GM23248 (cell line): ENCODE measurements around the gene AHSG. TPM values are rescaled to one million over a fixed set of nuclear protein-coding genes. Genes with fewer than 3 reads are reported as not detected.

ENCODE experiments used
- DNase-seq: peaks from one replicate; pipeline ENCODE4 v3.0.0-alpha.2; 2015
- H2AFZ ChIP-seq: fragments of 200-600 bp; sonication (generic); 2 replicates; pipeline ENCODE4 v1.6.1; 2016; ENCODE audit warnings: antibody characterized with exemption
- H3F3A ChIP-seq: fragments of 200-600 bp; sonication (generic); 2 replicates; pipeline ENCODE4 v1.6.1; 2016; ENCODE audit warnings: mild to moderate bottlenecking, antibody characterized with exemption, mixed run types; ENCODE audit not compliant: insufficient read depth
- H3K27ac ChIP-seq: fragments of 200-600 bp; sonication (generic); 2 replicates; pipeline ENCODE4 v1.5.1; 2016; ENCODE audit warnings: mild to moderate bottlenecking
- H3K27me3 ChIP-seq: fragments of 200-600 bp; sonication (generic); replicated peaks from 2 replicates; pipeline ENCODE4 v1.6.1; 2016; ENCODE audit warnings: mild to moderate bottlenecking; ENCODE audit not compliant: insufficient read depth
- H3K36me3 ChIP-seq: fragments of 200-600 bp; sonication (generic); 2 replicates; pipeline ENCODE4 v1.6.1; 2016; ENCODE audit warnings: low read depth, mild to moderate bottlenecking
- H3K4me1 ChIP-seq: fragments of 200-600 bp; sonication (generic); 2 replicates; pipeline ENCODE4 v1.6.1; 2016; ENCODE audit warnings: mild to moderate bottlenecking; ENCODE audit not compliant: insufficient read depth
- H3K4me2 ChIP-seq: fragments of 200-600 bp; sonication (generic); one replicate; pipeline ENCODE4 v1.6.1; 2016; ENCODE audit warnings: mild to moderate bottlenecking; ENCODE audit not compliant: unreplicated experiment
- H3K4me3 ChIP-seq: fragments of 200-600 bp; sonication (generic); 2 replicates; pipeline ENCODE4 v1.5.1; 2016; ENCODE audit warnings: mild to moderate bottlenecking
- H3K79me2 ChIP-seq: fragments of 200-600 bp; sonication (generic); 2 replicates; pipeline ENCODE4 v1.6.1; 2016; ENCODE audit warnings: mild to moderate bottlenecking; ENCODE audit not compliant: insufficient read depth
- H3K9ac ChIP-seq: fragments of 200-600 bp; sonication (generic); 2 replicates; pipeline ENCODE4 v1.6.1; 2016; ENCODE audit warnings: mild to moderate bottlenecking
- H3K9me2 ChIP-seq: fragments of 200-600 bp; sonication (generic); 2 replicates; pipeline ENCODE4 v1.6.1; 2016; ENCODE audit warnings: mixed run types, mild to moderate bottlenecking, moderate library complexity; ENCODE audit not compliant: insufficient read depth
- H3K9me3 ChIP-seq: fragments of 200-600 bp; sonication (generic); one replicate; pipeline ENCODE4 v1.6.1; 2017; ENCODE audit warnings: low read depth
- H4K20me1 ChIP-seq: fragments of 200-600 bp; sonication (generic); 2 replicates; pipeline ENCODE4 v1.6.0; 2016; ENCODE audit not compliant: insufficient read depth
- EZH2 ChIP-seq: fragments of 200-600 bp; sonication (generic); IDR thresholded peaks from 2 replicates; pipeline ENCODE4 v1.6.1; 2018; ENCODE audit warnings: antibody characterized with exemption, mild to moderate bottlenecking; ENCODE audit not compliant: insufficient read depth, poor library complexity, severe bottlenecking
- EZH2phosphoT487 ChIP-seq: fragments of 200-600 bp; sonication (generic); IDR thresholded peaks from 2 replicates; pipeline ENCODE4 v1.6.1; 2018; ENCODE audit warnings: antibody characterized with exemption, moderate library complexity, mild to moderate bottlenecking, low read depth; ENCODE audit not compliant: insufficient read depth
- WGBS, 2 experiments: methylation state at CpG; one replicate each; pipeline ENCODE4 v1.1.6; 2015 to 2017; ENCODE audit warnings: low lambda C conversion rate in 2 of 2, low coverage in 1 of 2; ENCODE audit errors: missing lambda C conversion rate in 2 of 2; 5-methylcytosine and 5-hydroxymethylcytosine counted together
- in situ Hi-C: fragments of 300-500 bp; cut with MboI; formaldehyde crosslinking; loops from 2 replicates; pipeline ENCODE4 v1.15.0; 2020
- polyA plus RNA-seq: library from polyadenylated mRNA; unstranded; fragments of >200 nt; fragmentation: Nextera tagmentation; extraction: Ambion mirVana; gene quantifications from 2 replicates; pipeline ENCODE4 v1.2.1, GENCODE V29; 2016
- total RNA-seq: library from RNA; depleted of rRNA; stranded (reverse); fragments of >200 nt; shearing (Covaris generic); gene quantifications from 2 replicates; pipeline ENCODE4 v1.2.3, GENCODE V29; 2014

AHSG gene
- total and polyA plus RNA-seq, 2 experiments from 2014 or later: not detected

DNA sequence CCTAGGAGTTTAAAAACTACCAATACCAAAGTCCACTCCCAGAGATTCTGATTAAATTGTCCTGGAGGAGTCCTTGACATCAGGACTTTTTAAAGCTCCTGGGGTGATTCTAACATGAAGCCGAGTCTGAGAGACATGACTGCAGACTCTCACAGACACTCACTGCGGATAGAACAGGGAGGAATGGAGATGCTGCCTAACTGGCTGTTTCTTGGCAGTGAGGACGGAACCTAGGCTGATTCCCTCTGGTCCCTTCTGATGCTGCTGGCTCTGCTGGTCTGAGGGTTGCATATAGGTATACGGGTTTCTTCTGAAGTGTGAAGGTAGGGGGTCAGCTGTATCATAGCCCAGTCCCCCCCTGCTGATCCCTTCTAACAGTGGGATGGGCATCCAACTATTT is 51.6 kb downstream of the AHSG start:
- Histone ChIP-seq H4K20me1 (no peaks in the 10 kb centered on the region), H3K4me3 (no peak overlapping the region), H3K36me3 (no peaks in the 10 kb centered on the region), H3K79me2 (no peaks in the 10 kb centered on the region), H3K4me2 (no peak overlapping the region), H2AFZ (no peak overlapping the region), H3K9ac (no peak overlapping the region), H3K9me2 (no peaks in the 10 kb centered on the region), H3K4me1 (no peaks in the 10 kb centered on the region), H3K27me3 (peaks cover 20% of the 10 kb centered on the region), H3K27ac (no peak overlapping the region), H3F3A (no peaks in the 10 kb centered on the region), H3K9me3 (no peaks in the 10 kb centered on the region)
- TF ChIP-seq EZH2: no peak
- no peak for TF ChIP-seq EZH2phosphoT487
- in situ Hi-C loops: no loop called here
- WGBS, 2 experiments: 3 to 5% methylated on average over 4 of the region's 4 CpGs
- no peak for DNase-seq

GRCh38 chr3:186665625-186666188 is 52.8 kb downstream of the AHSG start, which contains the start of gene HRG:
HRG (plus strand) TSS chr3:186666014; CDS start chr3:186666032, 18 bp downstream.
- no peak for TF ChIP-seq EZH2phosphoT487
- TF ChIP-seq EZH2: no peak
- DNase-seq: no peak
- no peaks in the 10 kb centered on the region for H3K9me2 ChIP-seq
- in situ Hi-C loops: no loop called here
- no peak within 1 kb of the TSS for H3K4me3 ChIP-seq
- H3K27ac ChIP-seq: no peak within 1 kb of the TSS
- H3K4me2 ChIP-seq: no peak within 1 kb of the TSS
- H3K4me1 ChIP-seq: no peaks in the 10 kb centered on the region
- no peak within 1 kb of the TSS for H3K9ac ChIP-seq
- no peaks in the 10 kb centered on the region for H3K36me3 ChIP-seq
- H3K9me3 ChIP-seq: no peaks in the 10 kb centered on the region
- 39 to 40% methylated on average over 8 of the region's 8 CpGs for WGBS, 2 experiments
- H3K79me2 ChIP-seq: no peaks in the 10 kb centered on the region
- no peak within 1 kb of the TSS for H2AFZ ChIP-seq
- no peaks in the 10 kb centered on the region for H4K20me1 ChIP-seq
- H3K27me3 ChIP-seq: peaks cover 21% of the 10 kb centered on the region
- H3F3A ChIP-seq: no peaks in the 10 kb centered on the region

DNA sequence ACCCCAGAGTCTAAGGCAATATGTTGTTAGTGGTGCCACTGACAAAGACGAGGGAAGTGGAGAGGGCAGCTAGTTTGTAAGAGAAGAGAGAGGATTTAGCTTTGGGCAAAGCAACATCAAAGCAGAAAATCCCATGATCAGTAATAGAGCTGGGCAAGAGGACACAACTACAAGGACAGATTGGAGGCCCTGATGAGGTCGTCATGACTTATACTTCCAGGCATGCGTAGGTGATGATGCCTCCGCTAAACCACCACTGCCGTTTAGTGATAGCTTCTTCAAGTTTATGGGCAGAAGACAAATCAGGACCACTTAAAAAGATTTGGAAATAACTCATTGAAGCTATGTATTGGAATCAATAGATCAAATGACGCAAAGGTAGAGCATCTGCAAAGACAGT is 55.6 kb downstream of the AHSG start:
- Histone ChIP-seq H4K20me1 (no peaks in the 10 kb centered on the region), H3K36me3 (no peaks in the 10 kb centered on the region), H3K4me1 (no peaks in the 10 kb centered on the region), H3K27me3 (peaks cover 35% of the 10 kb centered on the region), H3F3A (no peaks in the 10 kb centered on the region), H3K27ac (no peak overlapping the region), H3K9me2 (no peaks in the 10 kb centered on the region), H3K4me2 (no peak overlapping the region), H3K9me3 (no peaks in the 10 kb centered on the region), H3K4me3 (no peak overlapping the region), H3K79me2 (no peaks in the 10 kb centered on the region), H3K9ac (no peak overlapping the region), H2AFZ (no peak overlapping the region)
- TF ChIP-seq EZH2 (no peak), EZH2phosphoT487 (no peak)
- no peak for DNase-seq
- 34 to 38% methylated on average over 6 of the region's 6 CpGs for WGBS, 2 experiments
- in situ Hi-C loops: no loop called here

GRCh38 chr3:186669378-186670084 is 56.7 kb downstream of the AHSG start:
- 43 to 51% methylated on average over 2 of the region's 2 CpGs for WGBS, 2 experiments
- in situ Hi-C loops: no loop called here
- H3K4me2 ChIP-seq: no peak overlapping the region
- no peaks in the 10 kb centered on the region for H3F3A ChIP-seq
- no peaks in the 10 kb centered on the region for H3K9me2 ChIP-seq
- H3K79me2 ChIP-seq: no peaks in the 10 kb centered on the region
- H3K4me3 ChIP-seq: no peak overlapping the region
- no peaks in the 10 kb centered on the region for H4K20me1 ChIP-seq
- peaks cover 39% of the 10 kb centered on the region for H3K27me3 ChIP-seq
- H3K9ac ChIP-seq: no peak overlapping the region
- TF ChIP-seq EZH2 (no peak), EZH2phosphoT487 (no peak)
- no peaks in the 10 kb centered on the region for H3K4me1 ChIP-seq
- no peak for DNase-seq
- H3K9me3 ChIP-seq: no peaks in the 10 kb centered on the region
- H3K36me3 ChIP-seq: no peaks in the 10 kb centered on the region
- H3K27ac ChIP-seq: no peak overlapping the region
- H2AFZ ChIP-seq: no peak overlapping the region
